Measurements from ENCODE around the gene FTSJ1.

FTSJ1 gene

GRCh38 chrX:48460031-48460430, 16.0 kb upstream of the FTSJ1 start:
- Histone ChIP-seq H3K18ac (ENCODE audit: low read length) (no peak overlapping the region), H2AK5ac (ENCODE audit: low read length) (no peak overlapping the region), H3K9ac (ENCODE audit: low read length) (no peak overlapping the region), H3K4me1 (ENCODE audit: control insufficient read depth, low read depth, low read length) (no peaks in the 10 kb centered on the region), H2BK120ac (ENCODE audit: low read depth, low read length) (no peak overlapping the region), H4K8ac (ENCODE audit: low read depth, low read length) (no peak overlapping the region), H3K4ac (ENCODE audit: low read depth, low read length) (no peak overlapping the region), H3K79me2 (ENCODE audit: control insufficient read depth, insufficient read depth, low read length) (no peaks in the 10 kb centered on the region), H3K36me3 (ENCODE audit: control insufficient read depth, insufficient read depth, low read length) (no peaks in the 10 kb centered on the region), H3K79me1 (ENCODE audit: low read length) (no peaks in the 10 kb centered on the region), H3K23ac (ENCODE audit: low read length) (no peak overlapping the region), H3K4me3 (ENCODE audit: low read length) (no peak overlapping the region), H3K27ac (ENCODE audit: low read depth, low read length) (no peak overlapping the region), H4K5ac (ENCODE audit: low read length) (no peak overlapping the region), H3K4me2 (ENCODE audit: low read length) (no peak overlapping the region), H3K56ac (ENCODE audit: low read length) (no peak overlapping the region), H3K27me3 (ENCODE audit: insufficient read depth, low read length, poor library complexity) (no peaks in the 10 kb centered on the region), H2BK5ac (ENCODE audit: low read length) (no peak overlapping the region), H2BK15ac (replicated peaks; ENCODE audit: low read depth) (no peak overlapping the region)
- no CpG with 5 or more reads among the region's 3 CpGs for WGBS (ENCODE audit: extremely low coverage, insufficient coverage, low lambda C conversion rate)
- DNase-seq, result no peak

DNA sequence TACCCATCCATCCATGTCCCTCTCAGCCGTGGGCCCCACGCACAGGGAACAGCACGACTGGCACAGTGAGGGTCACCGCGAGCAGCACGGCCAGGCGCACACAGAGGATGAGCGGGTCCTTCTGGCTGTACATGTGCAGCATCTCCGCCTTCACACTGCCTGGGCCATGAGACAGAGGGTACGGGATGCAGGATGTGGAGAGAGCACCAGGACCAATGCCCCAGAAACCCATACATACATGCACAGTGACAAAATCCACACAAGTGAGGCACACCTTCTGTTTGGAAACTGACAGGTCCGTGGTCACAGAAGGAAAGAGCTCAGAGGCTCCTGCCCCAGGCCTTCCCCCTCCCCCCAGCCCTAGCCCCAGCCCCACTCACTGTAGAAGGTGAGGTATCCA, 15.4 kb upstream of the FTSJ1 start:
- Histone ChIP-seq H3K36me3 (ENCODE audit: control insufficient read depth, insufficient read depth, low read length) (no peaks in the 10 kb centered on the region), H3K9ac (ENCODE audit: low read length) (no peak overlapping the region), H2BK15ac (replicated peaks; ENCODE audit: low read depth) (no peak overlapping the region), H3K23ac (ENCODE audit: low read length) (no peak overlapping the region), H3K56ac (ENCODE audit: low read length) (no peak overlapping the region), H3K79me2 (ENCODE audit: control insufficient read depth, insufficient read depth, low read length) (peaks cover 4% of the 10 kb centered on the region), H3K27me3 (ENCODE audit: insufficient read depth, low read length, poor library complexity) (no peaks in the 10 kb centered on the region), H2BK120ac (ENCODE audit: low read depth, low read length) (no peak overlapping the region), H4K8ac (ENCODE audit: low read depth, low read length) (no peak overlapping the region), H4K5ac (ENCODE audit: low read length) (no peak overlapping the region), H3K4me3 (ENCODE audit: low read length) (no peak overlapping the region), H2BK5ac (ENCODE audit: low read length) (no peak overlapping the region), H2AK5ac (ENCODE audit: low read length) (no peak overlapping the region), H3K4ac (ENCODE audit: low read depth, low read length) (no peak overlapping the region), H3K79me1 (ENCODE audit: low read length) (no peaks in the 10 kb centered on the region), H3K4me1 (ENCODE audit: control insufficient read depth, low read depth, low read length) (no peaks in the 10 kb centered on the region), H3K27ac (ENCODE audit: low read depth, low read length) (no peak overlapping the region), H3K4me2 (ENCODE audit: low read length) (no peak overlapping the region), H3K18ac (ENCODE audit: low read length) (no peak overlapping the region)
- WGBS (ENCODE audit: extremely low coverage, insufficient coverage, low lambda C conversion rate), result no CpG with 5 or more reads among the region's 11 CpGs
- no peak for DNase-seq

GRCh38 chrX:48461830-48462229, 14.2 kb upstream of the FTSJ1 start:
- no peaks in the 10 kb centered on the region for H3K27me3 ChIP-seq (ENCODE audit: insufficient read depth, low read length, poor library complexity)
- no peaks in the 10 kb centered on the region for H3K36me3 ChIP-seq (ENCODE audit: control insufficient read depth, insufficient read depth, low read length)
- no peak overlapping the region for H3K23ac ChIP-seq (ENCODE audit: low read length)
- no peaks in the 10 kb centered on the region for H3K79me1 ChIP-seq (ENCODE audit: low read length)
- peaks cover 5% of the 10 kb centered on the region for H3K79me2 ChIP-seq (ENCODE audit: control insufficient read depth, insufficient read depth, low read length)
- no peak overlapping the region for H3K18ac ChIP-seq (ENCODE audit: low read length)
- H3K9ac ChIP-seq (ENCODE audit: low read length), result no peak overlapping the region
- no peak overlapping the region for H3K27ac ChIP-seq (ENCODE audit: low read depth, low read length)
- no peak for DNase-seq
- H4K5ac ChIP-seq (ENCODE audit: low read length), result no peak overlapping the region
- H3K56ac ChIP-seq (ENCODE audit: low read length), result no peak overlapping the region
- no peak overlapping the region for H2BK120ac ChIP-seq (ENCODE audit: low read depth, low read length)
- no peaks in the 10 kb centered on the region for H3K4me1 ChIP-seq (ENCODE audit: control insufficient read depth, low read depth, low read length)
- no peak overlapping the region for H3K4me2 ChIP-seq (ENCODE audit: low read length)
- H2BK15ac ChIP-seq (replicated peaks; ENCODE audit: low read depth), result no peak overlapping the region
- H4K8ac ChIP-seq (ENCODE audit: low read depth, low read length), result no peak overlapping the region
- H2AK5ac ChIP-seq (ENCODE audit: low read length), result no peak overlapping the region
- WGBS (ENCODE audit: extremely low coverage, insufficient coverage, low lambda C conversion rate), result no CpG with 5 or more reads among the region's 6 CpGs
- H3K4me3 ChIP-seq (ENCODE audit: low read length), result no peak overlapping the region
- no peak overlapping the region for H3K4ac ChIP-seq (ENCODE audit: low read depth, low read length)
- no peak overlapping the region for H2BK5ac ChIP-seq (ENCODE audit: low read length)

- Histone ChIP-seq H3K56ac (ENCODE audit: low read length) (no peak overlapping the region), H3K27ac (ENCODE audit: low read depth, low read length) (no peak overlapping the region), H3K4me1 (ENCODE audit: control insufficient read depth, low read depth, low read length) (no peaks in the 10 kb centered on the region), H2BK5ac (ENCODE audit: low read length) (no peak overlapping the region), H3K9ac (ENCODE audit: low read length) (no peak overlapping the region), H3K27me3 (ENCODE audit: insufficient read depth, low read length, poor library complexity) (no peaks in the 10 kb centered on the region), H4K5ac (ENCODE audit: low read length) (no peak overlapping the region), H4K8ac (ENCODE audit: low read depth, low read length) (no peak overlapping the region), H3K23ac (ENCODE audit: low read length) (no peak overlapping the region), H3K18ac (ENCODE audit: low read length) (no peak overlapping the region), H2BK15ac (replicated peaks; ENCODE audit: low read depth) (no peak overlapping the region), H2AK5ac (ENCODE audit: low read length) (no peak overlapping the region), H3K4me3 (ENCODE audit: low read length) (no peak overlapping the region), H3K36me3 (ENCODE audit: control insufficient read depth, insufficient read depth, low read length) (no peaks in the 10 kb centered on the region), H3K79me1 (ENCODE audit: low read length) (no peaks in the 10 kb centered on the region), H3K4ac (ENCODE audit: low read depth, low read length) (no peak overlapping the region), H2BK120ac (ENCODE audit: low read depth, low read length) (no peak overlapping the region), H3K79me2 (ENCODE audit: control insufficient read depth, insufficient read depth, low read length) (peaks cover 7% of the 10 kb centered on the region), H3K4me2 (ENCODE audit: low read length) (no peak overlapping the region)
- DNase-seq, result no peak
- no CpG with 5 or more reads among the region's 10 CpGs for WGBS (ENCODE audit: extremely low coverage, insufficient coverage, low lambda C conversion rate)
Measured at GRCh38 chrX:48465336-48465933, 10.6 kb upstream of the FTSJ1 start.

- Histone ChIP-seq H3K4me2 (ENCODE audit: low read length) (no peak overlapping the region), H2BK120ac (ENCODE audit: low read depth, low read length) (no peak overlapping the region), H3K9ac (ENCODE audit: low read length) (no peak overlapping the region), H3K27ac (ENCODE audit: low read depth, low read length) (no peak overlapping the region), H3K4me3 (ENCODE audit: low read length) (no peak overlapping the region), H3K23ac (ENCODE audit: low read length) (no peak overlapping the region), H3K36me3 (ENCODE audit: control insufficient read depth, insufficient read depth, low read length) (no peaks in the 10 kb centered on the region), H3K4me1 (ENCODE audit: control insufficient read depth, low read depth, low read length) (no peaks in the 10 kb centered on the region), H2AK5ac (ENCODE audit: low read length) (no peak overlapping the region), H3K4ac (ENCODE audit: low read depth, low read length) (no peak overlapping the region), H3K27me3 (ENCODE audit: insufficient read depth, low read length, poor library complexity) (no peaks in the 10 kb centered on the region), H3K18ac (ENCODE audit: low read length) (no peak overlapping the region), H4K8ac (ENCODE audit: low read depth, low read length) (no peak overlapping the region), H3K56ac (ENCODE audit: low read length) (no peak overlapping the region), H3K79me1 (ENCODE audit: low read length) (no peaks in the 10 kb centered on the region), H3K79me2 (ENCODE audit: control insufficient read depth, insufficient read depth, low read length) (peaks cover 7% of the 10 kb centered on the region), H2BK5ac (ENCODE audit: low read length) (no peak overlapping the region), H4K5ac (ENCODE audit: low read length) (no peak overlapping the region), H2BK15ac (replicated peaks; ENCODE audit: low read depth) (no peak overlapping the region)
- WGBS (ENCODE audit: extremely low coverage, insufficient coverage, low lambda C conversion rate), result no CpG with 5 or more reads among the region's 10 CpGs
- peak; percentile 14 for DNase-seq
Measured at GRCh38 chrX:48466696-48467095, 9.3 kb upstream of the FTSJ1 start.

GRCh38 chrX:48467281-48467761, 8.7 kb upstream of the FTSJ1 start:
- Histone ChIP-seq H3K36me3 (ENCODE audit: control insufficient read depth, insufficient read depth, low read length) (no peaks in the 10 kb centered on the region), H3K79me1 (ENCODE audit: low read length) (no peaks in the 10 kb centered on the region), H2BK15ac (replicated peaks; ENCODE audit: low read depth) (no peak overlapping the region), H3K79me2 (ENCODE audit: control insufficient read depth, insufficient read depth, low read length) (peaks cover 7% of the 10 kb centered on the region), H3K4ac (ENCODE audit: low read depth, low read length) (no peak overlapping the region), H4K8ac (ENCODE audit: low read depth, low read length) (no peak overlapping the region), H3K4me3 (ENCODE audit: low read length) (no peak overlapping the region), H2AK5ac (ENCODE audit: low read length) (no peak overlapping the region), H3K18ac (ENCODE audit: low read length) (no peak overlapping the region), H3K56ac (ENCODE audit: low read length) (peak overlapping the region; percentile 83), H3K23ac (ENCODE audit: low read length) (no peak overlapping the region), H3K9ac (ENCODE audit: low read length) (peak overlapping the region; percentile 70), H3K27me3 (ENCODE audit: insufficient read depth, low read length, poor library complexity) (no peaks in the 10 kb centered on the region), H3K4me1 (ENCODE audit: control insufficient read depth, low read depth, low read length) (no peaks in the 10 kb centered on the region), H4K5ac (ENCODE audit: low read length) (no peak overlapping the region), H2BK5ac (ENCODE audit: low read length) (no peak overlapping the region), H3K27ac (ENCODE audit: low read depth, low read length) (no peak overlapping the region), H2BK120ac (ENCODE audit: low read depth, low read length) (no peak overlapping the region), H3K4me2 (ENCODE audit: low read length) (peak overlapping the region; percentile 43)
- WGBS (ENCODE audit: extremely low coverage, insufficient coverage, low lambda C conversion rate), result no CpG with 5 or more reads among the region's 10 CpGs
- peak; percentile 40 for DNase-seq

Data from mesendoderm (in vitro differentiated cells).